ENCODE data around the gene TBC1D22A. TPM values are rescaled to one million over a fixed set of nuclear protein-coding genes. Genes with fewer than 3 reads are reported as not detected.
A peak's percentile ranks its signal among the peaks of the same experiment; 100 is the strongest.

The TBC1D22A gene
- total RNA-seq, 1 experiment from 2014 or later: 32.6 TPM

GRCh38 chr22:46757104-46757503 is 5.3 kb upstream of the TBC1D22A start:
- Histone ChIP-seq H3K27me3 (replicated peaks; ENCODE audit: control insufficient read depth, insufficient read depth, low read length) (no peaks in the 10 kb centered on the region), H3K4me1 (peaks cover 4% of the 10 kb centered on the region; the same call in 1 of the 2 replicates), H3K9me3 (0 out of 2 replicates have a peak, but pooled peaks cover 8% of the 10 kb centered on the region), H3K36me3 (ENCODE audit: control insufficient read depth, insufficient read depth, low read length) (no peaks in the 10 kb centered on the region), H3K4me3 (ENCODE audit: low read depth, low read length) (no peak overlapping the region)
- Mint-ChIP-seq H3K9me3 (ENCODE audit: unreplicated experiment) (peaks cover 12% of the 10 kb centered on the region), H3K27me3 (ENCODE audit: insufficient read depth, unreplicated experiment) (no peaks in the 10 kb centered on the region), H3K4me3 (ENCODE audit: unreplicated experiment) (no peak overlapping the region), H3K27ac (ENCODE audit: unreplicated experiment) (no peak overlapping the region), H3K36me3 (ENCODE audit: insufficient read depth, unreplicated experiment) (peaks cover 8% of the 10 kb centered on the region), H3K4me1 (ENCODE audit: low read depth, unreplicated experiment) (peaks cover 8% of the 10 kb centered on the region)
- TF ChIP-seq, protein P1, sequence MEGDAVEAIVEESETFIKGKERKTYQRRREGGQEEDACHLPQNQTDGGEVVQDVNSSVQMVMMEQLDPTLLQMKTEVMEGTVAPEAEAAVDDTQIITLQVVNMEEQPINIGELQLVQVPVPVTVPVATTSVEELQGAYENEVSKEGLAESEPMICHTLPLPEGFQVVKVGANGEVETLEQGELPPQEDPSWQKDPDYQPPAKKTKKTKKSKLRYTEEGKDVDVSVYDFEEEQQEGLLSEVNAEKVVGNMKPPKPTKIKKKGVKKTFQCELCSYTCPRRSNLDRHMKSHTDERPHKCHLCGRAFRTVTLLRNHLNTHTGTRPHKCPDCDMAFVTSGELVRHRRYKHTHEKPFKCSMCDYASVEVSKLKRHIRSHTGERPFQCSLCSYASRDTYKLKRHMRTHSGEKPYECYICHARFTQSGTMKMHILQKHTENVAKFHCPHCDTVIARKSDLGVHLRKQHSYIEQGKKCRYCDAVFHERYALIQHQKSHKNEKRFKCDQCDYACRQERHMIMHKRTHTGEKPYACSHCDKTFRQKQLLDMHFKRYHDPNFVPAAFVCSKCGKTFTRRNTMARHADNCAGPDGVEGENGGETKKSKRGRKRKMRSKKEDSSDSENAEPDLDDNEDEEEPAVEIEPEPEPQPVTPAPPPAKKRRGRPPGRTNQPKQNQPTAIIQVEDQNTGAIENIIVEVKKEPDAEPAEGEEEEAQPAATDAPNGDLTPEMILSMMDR (IDR thresholded peaks at IDR 0.05; ENCODE audit: insufficient read depth in 1 of 2, low read depth in 1 of 2, low read length in 1 of 2, severe bottlenecking in 1 of 2, unreplicated experiment in 1 of 2): no peak
- POLR2A ChIA-PET: no interaction called here
- intact Hi-C loops (cut with micrococcal nuclease; ENCODE audit: unreplicated experiment): no loop called here
- no peak for DNase-seq
- no TSS peak for BruUV-seq (replicated peaks)
- CTCF ChIA-PET: no interaction called here

DNA sequence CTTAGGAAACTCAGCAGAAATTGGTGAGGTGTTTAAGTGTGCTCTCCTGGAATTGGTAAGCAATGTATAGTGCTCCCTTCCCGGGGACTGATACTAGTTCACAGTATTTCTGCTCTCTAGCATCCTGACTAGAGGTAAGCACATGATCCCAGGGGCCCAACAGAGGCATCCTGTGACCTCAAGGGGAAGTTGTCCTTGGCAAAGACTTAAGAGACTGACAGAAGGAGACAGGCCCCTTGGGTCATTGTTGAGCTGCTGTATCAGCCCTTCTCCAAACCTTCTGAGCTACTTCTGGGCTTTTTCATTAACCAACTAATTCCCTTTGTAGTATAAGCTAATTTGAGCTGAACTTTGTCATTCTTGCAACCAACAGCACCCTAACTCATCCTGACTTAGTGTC is 4.3 kb upstream of the TBC1D22A start:
- ChIA-PET CTCF (interaction anchor here (0.8 to 2.5 kb wide), 5 partner anchors 16 to 195 kb away, joined by 4 to 9 read pairs (median 6); no protein-coding TSS in a partner anchor), POLR2A (interaction anchor here (1.2 kb wide), 1 partner anchor 15 kb away, joined by 3 read pairs; no protein-coding TSS in a partner anchor)
- no peak overlapping the region for H3K4me3 Mint-ChIP-seq (ENCODE audit: unreplicated experiment)
- H3K36me3 ChIP-seq (ENCODE audit: control insufficient read depth, insufficient read depth, low read length): no peaks in the 10 kb centered on the region
- BruUV-seq (replicated peaks): no TSS peak
- H3K27me3 Mint-ChIP-seq (ENCODE audit: insufficient read depth, unreplicated experiment): no peaks in the 10 kb centered on the region
- H3K4me3 ChIP-seq (ENCODE audit: low read depth, low read length): no peak overlapping the region
- peaks cover 8% of the 10 kb centered on the region for H3K4me1 Mint-ChIP-seq (ENCODE audit: low read depth, unreplicated experiment)
- TF ChIP-seq, protein P1 (IDR thresholded peaks at IDR 0.05; ENCODE audit: insufficient read depth in 1 of 2, low read depth in 1 of 2, low read length in 1 of 2, severe bottlenecking in 1 of 2, unreplicated experiment in 1 of 2): no peak
- H3K9me3 ChIP-seq: 0 out of 2 replicates have a peak, but pooled peaks cover 8% of the 10 kb centered on the region
- no peak overlapping the region for H3K27ac Mint-ChIP-seq (ENCODE audit: unreplicated experiment)
- intact Hi-C loops (cut with micrococcal nuclease; ENCODE audit: unreplicated experiment): no loop called here
- H3K27me3 ChIP-seq (replicated peaks; ENCODE audit: control insufficient read depth, insufficient read depth, low read length): no peaks in the 10 kb centered on the region
- peaks cover 12% of the 10 kb centered on the region for H3K9me3 Mint-ChIP-seq (ENCODE audit: unreplicated experiment)
- peaks cover 4% of the 10 kb centered on the region; the same call in 1 of the 2 replicates for H3K4me1 ChIP-seq
- H3K36me3 Mint-ChIP-seq (ENCODE audit: insufficient read depth, unreplicated experiment): peaks cover 13% of the 10 kb centered on the region
- no peak for DNase-seq

DNA sequence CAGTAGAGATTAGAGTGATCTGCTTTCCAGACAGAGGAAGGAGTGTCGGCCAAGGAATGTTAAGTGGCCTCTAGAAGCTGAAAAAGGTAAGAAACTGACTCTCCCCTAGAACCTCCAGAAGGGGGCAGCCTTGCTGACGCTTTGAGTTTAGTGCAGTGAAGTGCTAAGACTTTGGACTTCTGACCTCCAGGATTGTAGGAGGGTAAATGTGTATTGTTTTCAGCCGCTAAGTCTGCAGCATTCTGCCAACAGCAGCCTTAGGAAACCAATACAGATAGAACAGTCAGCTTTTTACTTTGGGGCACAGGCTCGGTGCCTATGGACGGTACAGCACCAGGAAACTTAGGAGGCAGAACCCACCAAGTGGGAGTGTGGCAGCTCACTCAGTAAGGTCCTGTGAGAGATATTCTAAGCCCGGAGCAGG is 3.6 kb upstream of the TBC1D22A start:
- no TSS peak for BruUV-seq (replicated peaks)
- peaks cover 12% of the 10 kb centered on the region for H3K9me3 Mint-ChIP-seq (ENCODE audit: unreplicated experiment)
- peaks cover 13% of the 10 kb centered on the region for H3K36me3 Mint-ChIP-seq (ENCODE audit: insufficient read depth, unreplicated experiment)
- Histone ChIP-seq H3K4me3 (ENCODE audit: low read depth, low read length) (no peak overlapping the region), H3K4me1 (peaks cover 8% of the 10 kb centered on the region; the same call in 1 of the 2 replicates), H3K36me3 (ENCODE audit: control insufficient read depth, insufficient read depth, low read length) (no peaks in the 10 kb centered on the region), H3K9me3 (0 out of 2 replicates have a peak, but pooled peaks cover 8% of the 10 kb centered on the region), H3K27me3 (replicated peaks; ENCODE audit: control insufficient read depth, insufficient read depth, low read length) (no peaks in the 10 kb centered on the region)
- intact Hi-C loops (cut with micrococcal nuclease; ENCODE audit: unreplicated experiment): no loop called here
- DNase-seq: peak; percentile 71 to 78
- H3K27me3 Mint-ChIP-seq (ENCODE audit: insufficient read depth, unreplicated experiment): no peaks in the 10 kb centered on the region
- ChIA-PET POLR2A (interaction anchor here (1.2 to 1.4 kb wide), 2 partner anchors 14 to 20 kb away, joined by 3 to 5 read pairs; no protein-coding TSS in a partner anchor), CTCF (interaction anchor here (0.8 to 2.5 kb wide), 7 partner anchors 9 to 196 kb away, joined by 4 to 9 read pairs (median 5); no protein-coding TSS in a partner anchor)
- H3K27ac Mint-ChIP-seq (ENCODE audit: unreplicated experiment): no peak overlapping the region
- TF ChIP-seq, protein P1 (IDR thresholded peaks at IDR 0.05; ENCODE audit: insufficient read depth in 1 of 2, low read depth in 1 of 2, low read length in 1 of 2, severe bottlenecking in 1 of 2, unreplicated experiment in 1 of 2): peak; percentile 70
- no peak overlapping the region for H3K4me3 Mint-ChIP-seq (ENCODE audit: unreplicated experiment)
- H3K4me1 Mint-ChIP-seq (ENCODE audit: low read depth, unreplicated experiment): peaks cover 8% of the 10 kb centered on the region
